IgD-negative memory B cell (primary cell): ENCODE data around the gene MPC2. TPM values are rescaled to one million over a fixed set of nuclear protein-coding genes. Genes with fewer than 3 reads are reported as not detected.

Experiments
- H3K27ac Mint-ChIP-seq, 3 donors: one replicate each; pipeline ENCODE4 v1.8.0; 2020 to 2022; ENCODE audit warnings: mild to moderate bottlenecking in 3 of 3, mixed read lengths in 3 of 3, moderate library complexity in 1 of 3
- H3K27me3 Mint-ChIP-seq: one replicate; pipeline ENCODE4 v1.8.0; 2021; ENCODE audit warnings: mixed read lengths
- H3K36me3 Mint-ChIP-seq: one replicate; pipeline ENCODE4 v1.8.0; 2020; ENCODE audit warnings: mild to moderate bottlenecking, mixed read lengths
- H3K4me1 Mint-ChIP-seq, 3 donors: one replicate each; pipeline ENCODE4 v1.8.0; 2020 to 2022; ENCODE audit warnings: mixed read lengths in 3 of 3, mild to moderate bottlenecking in 1 of 3
- H3K4me3 Mint-ChIP-seq, 4 donors: one replicate each; pipeline ENCODE4 v1.8.0; 2020 to 2022; ENCODE audit warnings: mild to moderate bottlenecking in 4 of 4, mixed read lengths in 4 of 4, moderate library complexity in 3 of 4
- H3K9me3 Mint-ChIP-seq, 3 donors: one replicate each; pipeline ENCODE4 v1.8.0; 2020 to 2021; ENCODE audit warnings: mixed read lengths in 3 of 3, mild to moderate bottlenecking in 1 of 3
- polyA plus RNA-seq: library from polyadenylated mRNA; unstranded; fragments of 300-500 nt; fragmentation: Illumina TruSeq; gene quantifications from one replicate; pipeline ENCODE4 v1.2.3, GENCODE V29; 2021

The MPC2 gene
- 69.3 TPM for polyA plus RNA-seq

GRCh38 chr1:167936930-167937708 lies at the start of gene MPC2:
TSS of gene MPC2 (minus strand) at chr1:167937072. CDS start at chr1:167935841, 1,231 bp downstream.
- Mint-ChIP-seq H3K27me3 (no peaks in the 10 kb centered on the region), H3K27ac (peak within 1 kb of the TSS; percentile 99 to 100 (median 100)), H3K4me3 (peak within 1 kb of the TSS; percentile 89 to 99 (median 96)), H3K36me3 (no peaks in the 10 kb centered on the region), H3K4me1 (peaks cover 22 to 32% (median 26%) of the 10 kb centered on the region in 3 donors), H3K9me3 (no peaks in the 10 kb centered on the region)

DNA sequence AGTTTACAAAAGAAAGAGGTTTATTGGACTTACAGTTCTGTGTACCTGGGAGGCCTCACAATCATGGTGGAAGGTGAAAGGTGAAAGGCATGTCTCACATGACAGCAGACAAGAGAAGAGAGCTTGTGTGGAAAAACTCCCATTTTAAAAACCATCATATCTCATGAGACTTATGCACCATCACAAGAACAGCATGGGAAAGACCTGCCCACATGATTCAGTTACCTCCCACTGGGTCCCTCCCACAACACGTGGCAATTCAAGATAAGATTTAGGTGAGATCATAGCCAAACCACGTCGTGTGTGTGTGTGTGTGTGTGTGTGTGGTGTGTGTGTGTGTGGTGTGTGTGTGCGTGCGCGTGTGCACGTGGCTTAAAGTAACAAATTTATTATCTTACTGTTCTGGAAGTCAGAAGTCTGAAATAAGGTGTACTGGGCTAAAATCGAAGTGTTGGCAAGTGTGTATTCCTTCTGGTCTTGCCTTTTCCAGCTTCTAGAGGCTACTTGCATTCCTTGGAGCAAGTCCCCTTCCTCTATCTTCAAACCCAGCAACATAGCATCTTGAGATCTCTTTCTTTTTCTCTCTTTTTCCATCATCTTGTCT lies 48.1 kb upstream of the MPC2 start:
- Mint-ChIP-seq H3K36me3 (peaks cover 18% of the 10 kb centered on the region), H3K27me3 (no peaks in the 10 kb centered on the region), H3K9me3 (no peaks in the 10 kb centered on the region), H3K4me3 (no peak overlapping the region), H3K27ac (no peak overlapping the region), H3K4me1 (peaks cover 2 to 5% (median 3%) of the 10 kb centered on the region in 3 donors)

GRCh38 chr1:167983797-167984420 lies 47.0 kb upstream of the MPC2 start:
- Mint-ChIP-seq H3K4me3 (no peak overlapping the region), H3K4me1 (peaks cover 2 to 6% (median 5%) of the 10 kb centered on the region in 3 donors), H3K9me3 (no peaks in the 10 kb centered on the region), H3K36me3 (peaks cover 17% of the 10 kb centered on the region), H3K27ac (no peak overlapping the region), H3K27me3 (no peaks in the 10 kb centered on the region)

DNA sequence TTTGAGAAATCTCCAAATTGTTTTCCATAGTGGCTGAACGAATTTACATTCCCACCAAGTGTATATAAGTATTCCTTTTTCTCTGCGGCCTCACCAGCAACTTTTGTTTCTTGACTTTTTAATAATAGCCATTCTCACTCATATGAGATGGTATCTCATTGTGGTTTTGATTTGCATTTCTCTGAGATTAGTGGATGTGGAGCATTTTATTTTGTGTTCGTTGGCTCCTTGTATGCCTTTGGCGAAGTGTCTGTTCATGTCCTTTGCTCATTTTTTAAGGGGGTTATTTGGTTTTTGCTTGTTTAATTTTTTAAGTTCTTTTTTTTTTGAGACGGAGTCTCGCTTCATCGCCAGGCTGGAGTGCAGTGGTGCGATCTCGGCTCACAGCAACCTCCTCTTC lies 45.1 kb upstream of the MPC2 start:
- no peaks in the 10 kb centered on the region for H3K9me3 Mint-ChIP-seq
- H3K4me3 Mint-ChIP-seq, result no peak overlapping the region
- no peaks in the 10 kb centered on the region for H3K27me3 Mint-ChIP-seq
- peaks cover 2 to 6% (median 5%) of the 10 kb centered on the region in 3 donors for H3K4me1 Mint-ChIP-seq
- peaks cover 20% of the 10 kb centered on the region for H3K36me3 Mint-ChIP-seq
- H3K27ac Mint-ChIP-seq, result no peak overlapping the region

DNA sequence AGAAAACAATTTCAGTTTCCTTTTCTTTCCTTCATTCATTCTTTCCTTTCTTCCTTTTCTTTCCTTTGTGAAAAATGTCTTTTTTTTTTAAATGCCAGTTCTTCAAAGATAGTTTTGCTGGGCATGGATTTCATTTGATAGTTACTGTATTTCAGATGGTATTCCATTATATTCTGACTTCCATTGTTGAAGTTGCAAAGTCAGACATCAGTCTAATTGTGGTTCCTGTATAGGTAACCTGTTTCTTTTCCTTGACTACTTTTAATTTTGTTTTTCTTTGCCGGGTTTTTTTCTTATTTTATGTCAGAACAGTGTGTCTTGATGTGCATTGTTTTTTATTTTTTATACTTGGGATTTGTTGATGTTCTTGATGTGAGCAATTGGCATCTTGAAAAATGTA lies 40.4 kb upstream of the MPC2 start:
- H3K27ac Mint-ChIP-seq, result no peak overlapping the region
- H3K9me3 Mint-ChIP-seq, result no peaks in the 10 kb centered on the region
- peaks cover 29% of the 10 kb centered on the region for H3K36me3 Mint-ChIP-seq
- H3K27me3 Mint-ChIP-seq, result no peaks in the 10 kb centered on the region
- H3K4me3 Mint-ChIP-seq, result no peak overlapping the region
- peaks cover 0 to 6% (median 2%) of the 10 kb centered on the region in 3 donors for H3K4me1 Mint-ChIP-seq

DNA sequence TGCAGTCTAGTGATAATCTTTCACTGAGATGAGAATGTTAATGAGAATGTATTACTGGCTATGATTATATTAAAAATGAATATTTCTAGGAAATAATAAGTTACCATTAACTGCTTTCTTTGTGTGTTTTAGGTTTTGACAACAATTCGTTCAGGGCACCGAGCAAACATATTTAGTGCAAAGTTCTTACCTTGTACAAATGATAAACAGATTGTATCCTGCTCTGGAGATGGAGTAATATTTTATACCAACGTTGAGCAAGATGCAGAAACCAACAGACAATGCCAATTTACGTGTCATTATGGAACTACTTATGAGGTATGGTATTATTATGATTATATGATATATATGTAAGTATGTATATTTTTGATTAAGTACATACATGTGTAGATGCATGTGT lies 37.8 kb upstream of the MPC2 start:
- no peaks in the 10 kb centered on the region for H3K27me3 Mint-ChIP-seq
- peaks cover 21% of the 10 kb centered on the region for H3K36me3 Mint-ChIP-seq
- no peak overlapping the region for H3K4me3 Mint-ChIP-seq
- H3K9me3 Mint-ChIP-seq, result no peaks in the 10 kb centered on the region
- H3K4me1 Mint-ChIP-seq, result peaks cover 0 to 3% (median 2%) of the 10 kb centered on the region in 3 donors
- H3K27ac Mint-ChIP-seq, result no peak overlapping the region

- Mint-ChIP-seq H3K4me3 (no peak overlapping the region), H3K27me3 (no peaks in the 10 kb centered on the region), H3K9me3 (no peaks in the 10 kb centered on the region), H3K27ac (no peak overlapping the region), H3K36me3 (peaks cover 19% of the 10 kb centered on the region), H3K4me1 (peaks cover 0 to 2% (median 1%) of the 10 kb centered on the region in 3 donors)
Observed at GRCh38 chr1:167973832-167974231, 37.0 kb upstream of the MPC2 start.

DNA sequence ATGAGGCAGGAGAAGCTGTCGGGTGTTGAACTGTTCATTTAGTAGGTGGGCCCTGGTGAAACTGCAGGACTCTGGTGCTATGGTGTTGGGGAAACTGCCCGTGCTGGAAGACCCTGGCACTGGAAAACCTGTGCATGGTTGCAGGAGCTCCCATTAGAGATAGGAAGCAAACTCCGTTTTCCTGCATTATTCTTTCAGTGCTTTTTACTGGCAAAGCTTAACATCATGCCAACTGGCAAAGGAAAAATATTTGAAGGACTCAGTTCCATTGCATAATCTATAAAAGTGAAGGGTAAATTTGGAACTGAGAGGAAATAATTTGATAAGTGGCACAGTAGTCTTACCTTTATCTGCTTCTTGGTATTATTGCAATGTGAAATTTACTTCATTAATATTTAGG lies 31.7 kb upstream of the MPC2 start:
- no peak overlapping the region for H3K27ac Mint-ChIP-seq
- H3K4me1 Mint-ChIP-seq, result peaks cover 2 to 10% (median 3%) of the 10 kb centered on the region in 3 donors
- no peaks in the 10 kb centered on the region for H3K27me3 Mint-ChIP-seq
- H3K4me3 Mint-ChIP-seq, result no peak overlapping the region
- peaks cover 8% of the 10 kb centered on the region for H3K36me3 Mint-ChIP-seq
- no peaks in the 10 kb centered on the region for H3K9me3 Mint-ChIP-seq

- no peaks in the 10 kb centered on the region for H3K36me3 Mint-ChIP-seq
- H3K27ac Mint-ChIP-seq, result no peak overlapping the region
- peaks cover 3 to 10% (median 3%) of the 10 kb centered on the region in 3 donors for H3K4me1 Mint-ChIP-seq
- no peaks in the 10 kb centered on the region for H3K9me3 Mint-ChIP-seq
- no peaks in the 10 kb centered on the region for H3K27me3 Mint-ChIP-seq
- H3K4me3 Mint-ChIP-seq, result no peak overlapping the region
Observed at GRCh38 chr1:167966050-167966449, 29.2 kb upstream of the MPC2 start.

GRCh38 chr1:167964646-167965045 lies 27.8 kb upstream of the MPC2 start:
- no peak overlapping the region for H3K4me3 Mint-ChIP-seq
- no peak overlapping the region for H3K27ac Mint-ChIP-seq
- no peaks in the 10 kb centered on the region for H3K9me3 Mint-ChIP-seq
- H3K27me3 Mint-ChIP-seq, result no peaks in the 10 kb centered on the region
- peaks cover 4% of the 10 kb centered on the region for H3K36me3 Mint-ChIP-seq
- peaks cover 3 to 10% (median 5%) of the 10 kb centered on the region in 3 donors for H3K4me1 Mint-ChIP-seq

DNA sequence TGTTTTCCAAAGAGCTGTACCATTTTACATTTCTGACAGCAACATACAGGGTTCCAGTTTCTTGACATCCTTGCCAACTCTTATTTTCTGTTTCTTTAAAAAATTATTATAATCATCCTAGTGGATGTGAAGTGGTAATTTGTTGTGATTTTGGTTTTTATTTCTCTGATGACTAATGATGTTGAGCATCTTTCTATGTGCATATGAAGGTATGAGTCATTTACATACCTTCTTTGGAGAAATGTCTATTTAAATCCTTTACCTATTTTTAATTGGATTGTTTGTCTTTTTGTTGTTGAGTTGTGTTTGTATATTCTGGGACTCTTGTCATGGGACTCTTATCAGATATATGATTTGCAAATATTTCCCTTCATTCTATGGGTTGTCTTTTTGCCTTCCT lies 20.8 kb upstream of the MPC2 start:
- Mint-ChIP-seq H3K4me1 (peaks cover 5 to 7% (median 5%) of the 10 kb centered on the region in 3 donors), H3K27ac (no peak overlapping the region), H3K9me3 (no peaks in the 10 kb centered on the region), H3K27me3 (no peaks in the 10 kb centered on the region), H3K4me3 (no peak overlapping the region), H3K36me3 (peaks cover 9% of the 10 kb centered on the region)

- Mint-ChIP-seq H3K4me3 (no peak overlapping the region), H3K36me3 (peaks cover 11% of the 10 kb centered on the region), H3K27ac (no peak overlapping the region), H3K27me3 (no peaks in the 10 kb centered on the region), H3K4me1 (peaks cover 5 to 9% (median 6%) of the 10 kb centered on the region in 3 donors), H3K9me3 (no peaks in the 10 kb centered on the region)
Observed at GRCh38 chr1:167955915-167956314, 19.0 kb upstream of the MPC2 start.

DNA sequence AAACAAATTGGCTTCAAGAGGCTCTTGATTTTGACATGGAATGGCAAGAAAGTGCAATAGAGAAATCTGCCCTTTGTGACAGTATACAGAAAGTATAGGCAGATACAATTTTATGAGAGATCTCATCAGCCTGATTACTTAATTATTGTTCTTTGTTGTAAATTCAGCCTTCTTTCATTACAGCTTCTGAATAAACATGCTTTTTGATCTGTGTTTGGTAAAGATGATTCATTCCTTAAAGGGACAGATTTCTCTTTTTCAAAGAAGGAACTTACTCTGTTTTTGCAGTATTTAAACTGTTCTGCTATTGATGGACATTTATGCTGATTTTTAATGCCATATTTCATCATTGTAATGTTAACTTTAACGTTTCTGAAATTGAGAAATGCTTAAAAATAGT lies 13.7 kb upstream of the MPC2 start:
- no peak overlapping the region for H3K27ac Mint-ChIP-seq
- no peaks in the 10 kb centered on the region for H3K27me3 Mint-ChIP-seq
- H3K4me1 Mint-ChIP-seq, result peaks cover 9 to 26% (median 21%) of the 10 kb centered on the region in 3 donors
- no peaks in the 10 kb centered on the region for H3K9me3 Mint-ChIP-seq
- H3K36me3 Mint-ChIP-seq, result peaks cover 6% of the 10 kb centered on the region
- H3K4me3 Mint-ChIP-seq, result no peak overlapping the region

DNA sequence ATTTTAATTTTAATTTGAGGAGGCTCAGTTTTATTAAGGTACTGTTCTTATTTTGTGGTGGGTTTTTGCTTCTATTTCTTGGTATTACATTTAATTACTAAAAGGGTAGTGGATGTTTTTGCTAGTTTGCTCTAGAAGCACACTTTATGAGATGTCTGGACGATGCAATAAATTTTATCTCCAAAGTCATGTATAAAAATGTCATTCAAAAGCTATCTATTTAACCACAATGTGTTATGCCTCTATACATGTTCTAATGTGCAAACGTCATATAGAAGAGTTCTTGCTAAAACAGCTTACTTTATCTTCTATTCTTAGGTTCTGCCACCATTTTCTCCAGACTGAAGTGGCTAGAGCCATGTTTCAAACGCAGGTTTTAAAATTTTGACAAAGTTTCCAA lies 12.9 kb upstream of the MPC2 start:
- Mint-ChIP-seq H3K27me3 (no peaks in the 10 kb centered on the region), H3K4me1 (peaks cover 13 to 28% (median 24%) of the 10 kb centered on the region in 3 donors), H3K9me3 (no peaks in the 10 kb centered on the region), H3K36me3 (peaks cover 2% of the 10 kb centered on the region), H3K27ac (no peak overlapping the region), H3K4me3 (no peak overlapping the region)

DNA sequence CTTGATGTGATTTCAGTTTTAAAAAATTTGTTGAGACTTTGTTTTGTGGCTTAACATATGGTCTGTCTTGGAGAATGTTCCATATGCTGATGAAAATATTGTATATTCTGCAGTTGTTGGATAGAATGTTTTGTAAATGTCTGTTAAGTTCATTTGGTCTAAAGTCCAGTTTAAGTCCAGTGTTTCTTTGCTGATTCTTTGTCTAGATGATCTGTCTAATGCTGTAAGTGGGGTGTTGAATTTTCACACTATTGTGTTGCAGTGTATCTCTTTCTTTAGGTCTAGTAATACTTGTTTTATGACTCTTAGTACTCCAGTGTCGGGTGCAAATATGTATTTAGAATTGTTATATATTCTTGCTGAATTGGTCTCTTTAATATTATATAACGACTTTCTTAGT lies 10.9 kb upstream of the MPC2 start:
- Mint-ChIP-seq H3K9me3 (no peaks in the 10 kb centered on the region), H3K36me3 (peaks cover 7% of the 10 kb centered on the region), H3K4me3 (no peak overlapping the region), H3K27me3 (no peaks in the 10 kb centered on the region), H3K27ac (no peak overlapping the region), H3K4me1 (peaks cover 14 to 28% (median 27%) of the 10 kb centered on the region in 3 donors)
